ENCODE measurements around the gene TMEM131. TPM values are rescaled to one million over a fixed set of nuclear protein-coding genes. Genes with fewer than 3 reads are reported as not detected.

The TMEM131 gene
- total and polyA plus RNA-seq, 2 of the 8 experiments (the other 6 are each of a cell fraction or from before 2014, with no cell fraction given), result 9.7 to 22.9 TPM

GRCh38 chr2:97995026-97995733, 568 bp downstream of the TMEM131 start:
- Histone ChIP-seq H3K4me1 (replicated peaks in 1 of 4; ENCODE audit: control insufficient read depth in 3 of 4, insufficient read depth in 4 of 4, low read length in 3 of 4) (peaks cover 0 to 10% (median 2%) of the 10 kb centered on the region in 4 experiments; a peak in 3 of 7 replicates), H3K18ac (ENCODE audit: extremely low read depth, low read length) (no peak overlapping the region), H3K79me1 (ENCODE audit: low read depth, low read length) (peaks cover 3% of the 10 kb centered on the region; the same call in 1 of the 2 replicates), H3K23me2 (ENCODE audit: low read depth, low read length) (peaks cover 3% of the 10 kb centered on the region; the same call in 1 of the 2 replicates), H4K20me1 (replicated peaks in 1 of 2; ENCODE audit: control insufficient read depth in 1 of 2, insufficient read depth in 2 of 2, low read length in 2 of 2) (peaks cover 7% of the 10 kb centered on the region in 2 experiments), H2BK5ac (ENCODE audit: low read depth, low read length) (0 out of 2 replicates have a peak overlapping the region, but pooled peaks have one; percentile 98), H2BK12ac (ENCODE audit: low read depth, low read length) (no peak overlapping the region), H2AK5ac (ENCODE audit: low read depth, low read length) (no peak overlapping the region), H2BK120ac (replicated peaks; ENCODE audit: low read depth, low read length) (no peak overlapping the region), H3K56ac (replicated peaks; ENCODE audit: insufficient read length, low read depth, low read length) (no peak overlapping the region), H3K4me2 (ENCODE audit: insufficient read depth in 1 of 2, low read depth in 2 of 2, low read length in 2 of 2) (peak overlapping the region; percentile 67 to 81), H3K79me2 (ENCODE audit: control insufficient read depth in 1 of 2, insufficient read depth in 2 of 2, low read length in 2 of 2) (peaks cover 8 to 49% of the 10 kb centered on the region in 2 experiments), H2BK20ac (ENCODE audit: low read length) (no peak overlapping the region), H3K27me3 (replicated peaks in 1 of 4; ENCODE audit: control insufficient read depth in 3 of 4, extremely low read depth in 1 of 4, insufficient read depth in 3 of 4, low read length in 3 of 4) (no peaks in the 10 kb centered on the region), H3K23ac (ENCODE audit: insufficient read length) (no peak overlapping the region), H4K8ac (ENCODE audit: extremely low read depth, insufficient read depth, low read length) (peak overlapping the region; percentile 88; the same call in 1 of the 2 replicates), H4K91ac (replicated peaks; ENCODE audit: insufficient read length, low read length) (no peak overlapping the region), H3K9me3 (ENCODE audit: insufficient read depth in 2 of 2, low read depth in 1 of 2, low read length in 1 of 2) (no peaks in the 10 kb centered on the region), H3K36me3 (ENCODE audit: control insufficient read depth in 2 of 4, insufficient read depth in 4 of 4, low read length in 3 of 4) (no peaks in the 10 kb centered on the region), H2AFZ (ENCODE audit: low read length) (peak overlapping the region; percentile 77; the same call in 1 of the 2 replicates), H3K27ac (ENCODE audit: low read depth, low read length) (peak overlapping the region; percentile 99), H3K14ac (ENCODE audit: insufficient read length) (no peak overlapping the region), H3K4me3 (ENCODE audit: extremely low read depth in 1 of 4, insufficient read depth in 2 of 4, low read depth in 3 of 4, low read length in 4 of 4) (peak overlapping the region; percentile 69 to 88 (median 79)), H3K4ac (replicated peaks; ENCODE audit: insufficient read length, low read depth, low read length) (no peak overlapping the region), H4K5ac (ENCODE audit: insufficient read length, low read depth, low read length) (no peak overlapping the region), H2BK15ac (ENCODE audit: low read length) (no peak overlapping the region), H3K9ac (replicated peaks in 1 of 4; ENCODE audit: extremely low read depth in 1 of 4, low read depth in 3 of 4, low read length in 3 of 4) (peak overlapping the region; percentile 70 to 96 (median 93))
- 2% methylated on average over 48 of the region's 81 CpGs; no CpG with 5 or more reads in 1 of the 2 experiments for WGBS, 2 experiments (ENCODE audit: extremely low coverage in 1 of 2, insufficient coverage in 1 of 2, insufficient read length in 1 of 2, insufficient replicate concordance in 2 of 2, low coverage in 1 of 2, low lambda C conversion rate in 2 of 2, missing lambda C conversion rate in 1 of 2)
- POLR2A ChIA-PET (ENCODE audit: partially characterized antibody), result interaction anchor here (1.4 kb wide), 1 partner anchor 10 kb away, joined by 4 read pairs; no protein-coding TSS in a partner anchor
- peak in 1 of 2 experiments; percentile 75 for DNase-seq (ENCODE audit: low read depth in 1 of 2, low spot score in 2 of 2)
- no peak for FAIRE-seq
- CTCF ChIA-PET (ENCODE audit: partially characterized antibody), result no interaction called here
- TF ChIP-seq EGR1 (IDR thresholded peaks at IDR 0.05; ENCODE audit: borderline replicate concordance, low read depth, low read length) (no peak), RFX5 (IDR thresholded peaks at IDR 0.05; ENCODE audit: borderline replicate concordance, low read depth, low read length) (no peak), TCF12 (IDR thresholded peaks at IDR 0.05; ENCODE audit: low read depth, low read length) (no peak), CTCF (IDR thresholded peaks at IDR 0.05; ENCODE audit: control extremely low read depth in 1 of 3, insufficient read depth in 1 of 3, low read depth in 1 of 3, low read length in 3 of 3) (no peak), FOSL1 (IDR thresholded peaks at IDR 0.05; ENCODE audit: insufficient read depth, low read depth, low read length) (no peak), HDAC6 (IDR thresholded peaks at IDR 0.05; ENCODE audit: low read depth, low read length) (no peak), BCL11A (IDR thresholded peaks at IDR 0.05; ENCODE audit: low read depth in 2 of 2, low read length in 2 of 2) (no peak), NRF1 (IDR thresholded peaks at IDR 0.05; ENCODE audit: low read depth, low read length) (no peak), CEBPB (IDR thresholded peaks at IDR 0.05; ENCODE audit: low read depth, low read length) (no peak)

All from H1 (cell line).